Stimulated activated naive B cell treated with anti-CD40 and anti-IgM and Interleukin-4, amounts not matched to agents 10 μg/mL and 1 μg/mL and 100 μg/mL, for 72 hours (primary cell): ENCODE results near the gene NAT8.
A peak's percentile ranks its signal among the peaks of the same experiment; 100 is the strongest.
"Not testable (repeated sequence)": the region's sequence is repeated elsewhere in the genome, so short reads cannot be mapped to it uniquely, and the experiment has no call there.

Source experiments
- ATAC-seq, 2 donors: fragments of 150-1000 bp; cut with Tn5 transposase; replicated peaks; 2 replicates each; pipeline ENCODE4 v1.10.0; 2021; ENCODE audit warnings: moderate library complexity in 1 of 2
- DNase-seq: peaks from one replicate; pipeline ENCODE4 v3.0.0; 2021
- H3K27ac Mint-ChIP-seq: one replicate; pipeline ENCODE4 v1.8.0; 2022; ENCODE audit warnings: mild to moderate bottlenecking, mixed read lengths
- H3K27me3 Mint-ChIP-seq, 2 donors: one replicate each; pipeline ENCODE4 v1.8.0; 2022; ENCODE audit warnings: mixed read lengths in 2 of 2
- H3K36me3 Mint-ChIP-seq, 2 donors: one replicate each; pipeline ENCODE4 v1.8.0; 2022; ENCODE audit warnings: mixed read lengths in 2 of 2, mild to moderate bottlenecking in 1 of 2
- H3K4me1 Mint-ChIP-seq, 2 donors: one replicate each; pipeline ENCODE4 v1.8.0; 2022; ENCODE audit warnings: mixed read lengths in 2 of 2, mild to moderate bottlenecking in 1 of 2
- H3K4me3 Mint-ChIP-seq, 2 donors: one replicate each; pipeline ENCODE4 v1.8.0; 2022; ENCODE audit warnings: mild to moderate bottlenecking in 2 of 2, mixed read lengths in 2 of 2, moderate library complexity in 1 of 2
- H3K9me3 Mint-ChIP-seq, 2 donors: one replicate each; pipeline ENCODE4 v1.8.0; 2022; ENCODE audit warnings: mixed read lengths in 2 of 2, mild to moderate bottlenecking in 1 of 2

The NAT8 gene

DNA sequence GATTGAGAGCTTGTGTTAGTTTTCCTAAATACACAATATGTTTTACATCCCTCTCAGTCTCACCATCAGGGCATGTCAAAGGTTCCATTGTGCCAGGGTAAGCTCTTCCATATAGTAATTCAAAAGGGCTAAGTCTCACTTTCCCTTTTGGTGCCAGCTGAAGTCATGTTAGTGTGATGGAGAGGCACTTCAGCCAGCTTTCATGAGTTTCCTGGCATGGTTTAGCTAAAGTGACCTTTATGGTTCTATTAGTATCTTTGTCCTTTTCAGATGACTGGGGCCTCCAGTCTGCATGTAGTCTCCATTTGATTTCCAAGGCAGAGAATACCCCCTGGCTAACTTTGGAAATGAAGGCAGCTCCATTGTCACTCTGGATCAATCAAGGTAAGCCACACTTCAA lies 27.2 kb downstream of the NAT8 start:
- no peak for DNase-seq
- Mint-ChIP-seq H3K4me3 (no peak overlapping the region), H3K4me1 (peaks cover 0 to 4% of the 10 kb centered on the region in 2 donors), H3K27me3 (no peaks in the 10 kb centered on the region), H3K9me3 (no peaks in the 10 kb centered on the region), H3K27ac (no peak overlapping the region), H3K36me3 (peaks cover 4 to 14% of the 10 kb centered on the region in 2 donors)
- ATAC-seq, result no peak

DNA sequence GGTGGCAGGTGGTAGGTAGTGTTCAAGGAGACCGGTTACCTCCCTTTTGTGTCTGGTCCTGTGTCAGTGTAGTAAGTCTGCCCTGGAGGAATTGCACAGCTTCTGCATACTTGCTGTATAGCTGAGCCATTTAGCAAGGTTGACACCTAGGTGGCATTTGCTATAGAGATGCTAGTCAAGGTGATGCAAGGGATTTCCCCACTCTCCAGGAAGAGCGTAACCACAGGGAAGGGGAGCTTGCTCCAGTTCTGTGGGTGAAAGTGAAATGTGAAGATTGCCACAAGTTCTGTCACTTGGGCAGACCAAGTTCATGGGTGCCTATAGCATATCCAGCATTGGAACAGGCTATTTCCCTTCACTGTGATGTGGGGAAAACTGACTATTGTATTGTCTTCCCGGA lies 28.1 kb downstream of the NAT8 start:
- DNase-seq, result no peak
- Mint-ChIP-seq H3K4me3 (no peak overlapping the region), H3K27ac (no peak overlapping the region), H3K4me1 (peaks cover 0 to 4% of the 10 kb centered on the region in 2 donors), H3K36me3 (peaks cover 6 to 16% of the 10 kb centered on the region in 2 donors), H3K27me3 (no peaks in the 10 kb centered on the region), H3K9me3 (no peaks in the 10 kb centered on the region)
- peak in 1 of 2 donors; percentile 39 for ATAC-seq

GRCh38 chr2:73611867-73612266 lies 30.4 kb downstream of the NAT8 start:
- Mint-ChIP-seq H3K4me3 (no peak overlapping the region), H3K9me3 (no peaks in the 10 kb centered on the region), H3K27me3 (no peaks in the 10 kb centered on the region), H3K4me1 (peaks cover 0 to 4% of the 10 kb centered on the region in 2 donors), H3K36me3 (peaks cover 16 to 35% of the 10 kb centered on the region in 2 donors), H3K27ac (no peak overlapping the region)
- no peak for DNase-seq
- no peak for ATAC-seq

- no peak overlapping the region for H3K4me3 Mint-ChIP-seq
- no peaks in the 10 kb centered on the region for H3K27me3 Mint-ChIP-seq
Observed at GRCh38 chr2:73611193-73611592, 31.0 kb downstream of the NAT8 start.

GRCh38 chr2:73610111-73610510 lies 32.1 kb downstream of the NAT8 start:
- H3K36me3 Mint-ChIP-seq, result peaks cover 19 to 34% of the 10 kb centered on the region in 2 donors
- peaks cover 0 to 4% of the 10 kb centered on the region in 2 donors for H3K4me1 Mint-ChIP-seq
- no peaks in the 10 kb centered on the region for H3K9me3 Mint-ChIP-seq
- no peak overlapping the region for H3K4me3 Mint-ChIP-seq
- ATAC-seq (no peak), DNase-seq (no peak)
- no peak overlapping the region for H3K27ac Mint-ChIP-seq
- no peaks in the 10 kb centered on the region for H3K27me3 Mint-ChIP-seq

More at GRCh38 chr2:73611193-73611592, 31.0 kb downstream of the NAT8 start:
- peaks cover 0 to 4% of the 10 kb centered on the region in 2 donors for H3K4me1 Mint-ChIP-seq
- ATAC-seq, result no peak
- no peaks in the 10 kb centered on the region for H3K9me3 Mint-ChIP-seq
- H3K36me3 Mint-ChIP-seq, result peaks cover 16 to 35% of the 10 kb centered on the region in 2 donors
- DNase-seq, result no peak
- no peak overlapping the region for H3K27ac Mint-ChIP-seq

- H3K4me1 Mint-ChIP-seq, DNase-seq, ATAC-seq, H3K4me3 Mint-ChIP-seq, H3K27me3 Mint-ChIP-seq, H3K9me3 Mint-ChIP-seq, H3K27ac Mint-ChIP-seq: not testable (repeated sequence)
- H3K36me3 Mint-ChIP-seq, result peaks cover 32 to 58% of the 10 kb centered on the region in 2 donors
Observed at GRCh38 chr2:73604589-73604988, 37.6 kb downstream of the NAT8 start.

DNA sequence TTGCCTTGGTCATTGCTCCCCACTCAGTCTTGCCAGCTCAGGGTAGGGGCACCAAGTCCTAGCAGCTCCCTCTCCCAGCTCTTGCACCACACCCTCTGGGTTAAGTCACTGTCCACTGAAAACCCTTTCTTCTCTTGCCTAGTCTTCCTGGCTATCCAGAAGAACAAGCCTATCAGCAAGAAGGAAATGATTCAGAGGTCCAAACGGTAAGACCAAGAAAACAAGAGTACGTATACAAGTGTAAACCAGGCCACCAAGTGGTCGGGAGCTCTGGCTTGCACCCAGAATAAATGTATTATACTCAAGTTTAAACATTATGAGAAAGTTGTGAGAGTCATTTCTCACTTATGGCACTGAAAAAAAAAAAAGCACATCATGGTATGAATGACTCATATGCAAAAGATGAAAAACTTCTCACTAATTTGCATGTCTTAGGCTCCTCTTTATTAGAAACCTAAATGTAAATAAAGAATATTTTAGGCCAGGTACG lies 39.1 kb downstream of the NAT8 start:
- H3K27ac Mint-ChIP-seq, H3K27me3 Mint-ChIP-seq, H3K9me3 Mint-ChIP-seq, H3K4me1 Mint-ChIP-seq, DNase-seq, H3K4me3 Mint-ChIP-seq: not testable (repeated sequence)
- H3K36me3 Mint-ChIP-seq, result peaks cover 27 to 48% of the 10 kb centered on the region in 2 donors
- ATAC-seq, result peak in 1 of 2 donors; percentile 60

DNA sequence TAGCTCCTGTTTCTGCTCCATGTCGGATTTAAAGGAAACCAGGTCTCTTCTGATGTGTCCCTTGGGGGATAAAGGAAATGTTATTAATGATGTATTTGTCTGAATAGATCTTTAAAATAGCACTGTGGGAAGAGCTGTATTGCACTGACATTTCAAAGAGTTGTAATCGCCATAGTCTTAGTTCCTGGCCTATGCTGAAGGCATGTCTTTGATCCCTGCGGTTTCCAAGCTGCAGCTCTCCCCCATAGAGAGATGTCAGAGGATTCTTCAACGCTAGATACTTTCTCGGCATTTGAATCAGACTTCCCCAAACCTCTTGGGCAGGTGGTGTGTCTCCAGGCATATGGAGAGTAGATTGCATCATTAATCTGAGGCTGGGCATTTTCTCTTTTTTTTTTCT lies 40.4 kb downstream of the NAT8 start:
- Mint-ChIP-seq H3K36me3 (peaks cover 22 to 41% of the 10 kb centered on the region in 2 donors), H3K27ac (no peak overlapping the region), H3K4me1 (peaks cover 0 to 4% of the 10 kb centered on the region in 2 donors), H3K4me3 (no peak overlapping the region), H3K9me3 (no peaks in the 10 kb centered on the region), H3K27me3 (no peaks in the 10 kb centered on the region)
- no peak for ATAC-seq
- DNase-seq, result no peak

- no peak for DNase-seq
- peaks cover 13 to 20% of the 10 kb centered on the region in 2 donors for H3K36me3 Mint-ChIP-seq
- no peaks in the 10 kb centered on the region for H3K4me1 Mint-ChIP-seq
- no peaks in the 10 kb centered on the region for H3K27me3 Mint-ChIP-seq
- H3K27ac Mint-ChIP-seq, result no peak overlapping the region
- H3K9me3 Mint-ChIP-seq, result peaks cover 5 to 6% of the 10 kb centered on the region in 2 donors
- ATAC-seq, result no peak
- no peak overlapping the region for H3K4me3 Mint-ChIP-seq
Observed at GRCh38 chr2:73594251-73594650, 48.0 kb downstream of the NAT8 start.

DNA sequence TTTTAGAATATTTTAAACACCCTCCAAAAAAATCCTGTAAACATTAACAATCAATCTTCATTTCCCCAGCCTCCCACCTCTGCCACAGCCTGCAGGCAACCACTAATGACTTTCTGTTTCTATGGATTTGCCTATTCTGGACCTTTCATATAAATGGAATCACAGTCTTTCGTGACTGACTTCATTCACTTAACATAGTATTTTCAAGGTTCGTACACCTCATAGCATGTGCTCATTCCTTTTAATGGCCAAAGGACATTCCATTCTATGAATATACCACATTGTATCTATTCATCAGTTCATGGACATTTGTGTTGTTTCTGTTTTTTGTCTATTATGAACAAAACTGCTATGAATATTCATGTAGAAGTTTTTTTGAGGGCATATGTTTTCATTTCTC lies 48.5 kb downstream of the NAT8 start:
- peaks cover 13 to 20% of the 10 kb centered on the region in 2 donors for H3K36me3 Mint-ChIP-seq
- no peak overlapping the region for H3K27ac Mint-ChIP-seq
- peaks cover 5 to 6% of the 10 kb centered on the region in 2 donors for H3K9me3 Mint-ChIP-seq
- ATAC-seq (no peak), DNase-seq (no peak)
- H3K4me1 Mint-ChIP-seq, result no peaks in the 10 kb centered on the region
- no peaks in the 10 kb centered on the region for H3K27me3 Mint-ChIP-seq
- H3K4me3 Mint-ChIP-seq, result no peak overlapping the region
